ENCODE measurements around the gene NDST3.

Gene NDST3

DNA sequence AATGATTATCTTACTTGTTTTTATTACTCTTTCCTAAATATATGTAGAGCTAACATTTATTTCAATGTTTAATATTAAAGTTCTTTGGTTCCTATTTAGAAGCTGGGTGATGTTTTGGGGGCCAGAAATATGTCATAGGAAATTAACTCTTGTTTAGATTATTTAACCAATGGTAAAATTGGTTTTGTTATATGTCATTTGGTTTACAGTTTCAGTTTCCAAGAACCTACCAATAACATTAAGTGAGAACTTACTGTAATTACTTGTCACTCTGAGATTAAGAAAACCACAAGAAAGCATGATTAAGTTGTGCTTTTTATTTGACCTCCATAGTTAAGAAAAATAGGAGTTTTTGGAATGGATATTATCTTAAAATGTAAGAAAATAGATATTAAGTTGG, 121.2 kb downstream of the NDST3 start:
- Histone ChIP-seq H3K9me3 (replicated peaks in 1 of 11) (peaks cover 0 to 10% (median 9%) of the 10 kb centered on the region in 11 experiments; a peak in 12 of 22 replicates), H3K27me3 (no peaks in the 10 kb centered on the region), H3K4me2 (no peak overlapping the region), H3K36me3 (no peaks in the 10 kb centered on the region), H3K27ac (no peak overlapping the region), H3K9ac (no peak overlapping the region), H4K20me1 (no peaks in the 10 kb centered on the region), H3K4me1 (no peaks in the 10 kb centered on the region), H3K4me3 (no peak overlapping the region)
- no peak for TF ChIP-seq Cebpa-rat (IDR thresholded peaks at IDR 0.05)

DNA sequence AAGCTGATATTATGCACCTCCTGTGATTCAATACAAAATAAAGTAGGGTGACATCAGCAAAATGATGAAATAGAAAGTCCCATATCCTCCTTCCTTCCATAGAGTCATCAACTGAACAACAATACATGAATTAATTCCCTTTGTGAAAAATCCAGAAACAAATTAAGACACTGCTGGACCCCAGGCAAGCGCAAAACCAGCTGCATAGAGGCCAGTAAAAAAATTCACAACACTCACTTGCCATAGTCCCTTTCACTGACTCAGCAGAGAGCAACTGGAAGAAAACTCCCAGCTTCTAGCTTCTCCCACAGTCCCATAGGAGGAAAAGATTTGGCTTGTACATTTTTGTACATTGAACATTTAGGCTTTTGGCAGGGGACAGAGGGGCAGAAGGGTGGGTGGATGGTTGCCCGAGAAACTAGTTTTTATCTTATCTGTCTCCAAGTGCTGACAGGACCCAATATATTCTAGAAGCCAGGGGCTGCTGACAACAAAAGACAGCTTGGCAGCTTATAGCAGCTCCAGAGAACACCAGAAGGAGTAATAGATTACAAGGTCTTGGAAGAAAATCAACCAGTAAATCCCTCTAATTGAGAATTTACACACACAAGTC, 124.6 kb downstream of the NDST3 start:
- Histone ChIP-seq H3K4me1 (no peaks in the 10 kb centered on the region), H3K9ac (no peak overlapping the region), H3K9me3 (replicated peaks in 1 of 11) (peaks cover 0 to 20% (median 13%) of the 10 kb centered on the region in 11 experiments; a peak in 16 of 22 replicates), H3K27me3 (no peaks in the 10 kb centered on the region), H3K36me3 (no peaks in the 10 kb centered on the region), H3K27ac (no peak overlapping the region), H4K20me1 (no peaks in the 10 kb centered on the region), H3K4me2 (no peak overlapping the region), H3K4me3 (no peak overlapping the region)
- no peak for TF ChIP-seq Cebpa-rat (IDR thresholded peaks at IDR 0.05)

DNA sequence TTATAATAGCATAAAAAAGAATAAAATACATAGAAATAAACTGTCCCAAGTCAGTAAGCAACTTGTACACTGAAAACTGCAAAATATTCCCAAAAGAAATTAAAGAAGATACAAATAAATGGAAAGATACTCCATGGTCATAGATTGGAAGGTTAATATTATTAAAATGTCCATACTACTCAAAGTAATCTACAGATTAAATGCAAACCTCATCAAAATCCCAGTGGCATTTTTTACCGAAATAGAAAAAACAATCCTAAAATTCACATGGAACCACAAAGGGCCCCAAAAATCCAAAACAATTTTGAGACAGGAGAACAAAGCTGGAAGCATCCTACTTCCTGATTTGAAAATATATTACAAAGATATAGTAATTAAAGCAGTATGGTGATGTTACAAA, 133.0 kb downstream of the NDST3 start:
- H3K9ac ChIP-seq = no peak overlapping the region
- H3K27me3 ChIP-seq = no peaks in the 10 kb centered on the region
- TF ChIP-seq Cebpa-rat (IDR thresholded peaks at IDR 0.05) = no peak
- peaks cover 0 to 17% (median 12%) of the 10 kb centered on the region in 11 experiments; a peak in 16 of 22 replicates for H3K9me3 ChIP-seq (replicated peaks in 1 of 11)
- H3K4me3 ChIP-seq = no peak overlapping the region
- no peak overlapping the region for H3K4me2 ChIP-seq
- H4K20me1 ChIP-seq = no peaks in the 10 kb centered on the region
- H3K4me1 ChIP-seq = no peaks in the 10 kb centered on the region
- no peaks in the 10 kb centered on the region for H3K36me3 ChIP-seq
- H3K27ac ChIP-seq = no peak overlapping the region

DNA sequence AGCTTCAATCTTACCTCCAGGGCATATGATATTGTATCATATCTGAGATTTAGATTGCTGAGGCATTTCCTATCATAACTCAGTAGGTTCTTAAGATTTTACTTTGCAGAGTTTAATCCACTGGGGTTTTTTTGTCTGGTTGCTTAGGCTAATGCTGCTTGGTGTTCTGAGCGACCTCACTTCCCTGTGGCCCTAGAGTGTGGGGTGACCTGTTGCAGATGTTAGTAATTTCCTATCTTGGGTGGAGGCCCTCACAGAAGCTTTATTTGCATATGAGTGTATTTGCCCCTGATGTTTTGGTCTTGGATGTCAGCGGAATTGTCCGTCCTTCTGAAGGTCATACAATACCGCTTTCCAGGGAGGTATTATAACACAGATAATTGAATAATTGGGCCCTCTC, 137.1 kb downstream of the NDST3 start:
- Histone ChIP-seq H3K27ac (no peak overlapping the region), H3K9ac (no peak overlapping the region), H4K20me1 (no peaks in the 10 kb centered on the region), H3K4me2 (no peak overlapping the region), H3K9me3 (replicated peaks in 1 of 11) (peaks cover 0 to 15% (median 12%) of the 10 kb centered on the region in 11 experiments; a peak in 16 of 22 replicates), H3K4me3 (no peak overlapping the region), H3K36me3 (no peaks in the 10 kb centered on the region), H3K4me1 (peaks cover 0 to 27% (median 13%) of the 10 kb centered on the region in 10 experiments; a peak in 10 of 20 replicates), H3K27me3 (no peaks in the 10 kb centered on the region)
- TF ChIP-seq Cebpa-rat (IDR thresholded peaks at IDR 0.05) = no peak

DNA sequence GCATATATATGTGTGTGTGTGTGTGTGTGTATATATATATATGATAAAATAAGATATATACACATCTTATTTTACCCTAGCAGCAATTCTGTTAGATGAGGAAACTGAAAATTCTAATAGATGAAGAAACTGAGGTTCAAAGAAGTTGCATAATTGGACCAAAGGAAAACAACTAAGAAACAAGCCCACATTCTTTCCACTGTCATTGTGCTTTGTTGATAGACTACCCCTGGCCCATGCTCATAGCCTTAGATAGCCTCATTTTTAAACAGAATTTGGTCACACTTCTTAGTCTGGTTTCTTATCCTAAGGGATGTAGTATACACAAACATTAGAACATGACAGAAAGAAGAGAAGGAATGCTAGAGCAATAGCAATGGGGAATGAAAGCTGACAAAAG, 138.8 kb downstream of the NDST3 start:
- Histone ChIP-seq H3K9ac (no peak overlapping the region), H3K27me3 (no peaks in the 10 kb centered on the region), H3K4me3 (no peak overlapping the region), H3K36me3 (no peaks in the 10 kb centered on the region), H3K27ac (no peak overlapping the region), H3K4me1 (peaks cover 0 to 27% (median 13%) of the 10 kb centered on the region in 10 experiments; a peak in 10 of 20 replicates), H4K20me1 (no peaks in the 10 kb centered on the region), H3K9me3 (replicated peaks in 1 of 11) (no peaks in the 10 kb centered on the region), H3K4me2 (no peak overlapping the region)
- no peak for TF ChIP-seq Cebpa-rat (IDR thresholded peaks at IDR 0.05)

DNA sequence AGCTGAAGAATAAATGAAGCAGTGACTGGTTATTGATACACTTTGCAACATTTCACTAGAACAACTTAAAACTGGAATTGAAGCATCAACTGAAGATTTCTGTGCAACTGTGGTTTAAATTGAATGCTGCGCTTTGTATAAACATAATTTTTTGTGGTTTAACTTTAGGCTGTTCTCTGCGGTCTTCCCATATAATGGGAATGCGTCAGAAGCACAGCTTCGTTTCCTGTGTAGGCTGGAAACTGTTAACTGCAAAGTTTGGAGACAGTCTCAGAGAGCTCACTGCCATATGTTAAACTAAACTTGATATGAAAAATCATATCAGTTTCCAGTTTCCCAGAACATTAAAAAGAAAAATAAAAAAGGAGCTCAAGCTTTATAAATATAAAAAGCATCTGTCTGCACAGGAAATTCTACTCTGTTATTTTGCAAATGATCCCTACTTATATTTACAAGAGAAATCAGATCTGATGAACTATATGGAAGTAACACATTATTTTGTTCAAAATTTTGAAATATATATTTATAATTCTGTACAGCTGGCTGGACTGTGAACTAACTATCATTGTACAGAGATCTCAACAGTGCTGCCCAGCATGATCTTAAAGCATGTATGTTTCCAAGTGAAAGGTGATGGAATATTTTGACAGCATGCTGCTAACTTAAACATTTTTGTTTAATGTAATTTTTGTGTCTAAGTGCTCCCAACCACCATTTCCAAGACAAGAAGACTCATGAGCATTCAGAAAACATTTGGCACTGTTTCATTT, 139.9 kb downstream of the NDST3 start:
- no peak overlapping the region for H3K27ac ChIP-seq
- H3K4me2 ChIP-seq = peak overlapping the region; percentile 7 to 46 (median 27); a peak in 13 of 22 replicates

DNA sequence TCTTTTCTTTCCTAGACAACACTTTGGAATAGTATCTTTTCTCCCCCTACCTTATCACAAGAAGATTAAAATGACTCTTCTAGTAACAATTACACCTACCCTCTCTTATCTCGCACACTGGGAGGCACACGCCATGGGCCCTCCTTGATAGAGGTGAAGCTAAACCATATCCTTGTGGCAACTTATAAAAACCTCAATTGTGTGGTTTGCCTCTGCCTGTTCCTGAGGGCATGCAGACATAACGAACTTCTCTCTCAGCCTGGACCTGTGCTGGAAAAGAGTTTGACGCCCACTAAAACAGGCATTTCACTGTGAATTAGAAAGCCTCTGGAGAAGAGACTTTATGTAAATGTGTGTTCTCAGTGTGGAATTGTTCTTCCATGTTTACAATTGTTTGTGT, 141.2 kb downstream of the NDST3 start:
- no peaks in the 10 kb centered on the region for H3K27me3 ChIP-seq
- TF ChIP-seq Cebpa-rat (IDR thresholded peaks at IDR 0.05) = no peak
- peak overlapping the region in 6 of 11 experiments; percentile 2 to 53 (median 19); a peak in 7 of 22 replicates for H3K4me2 ChIP-seq
- no peak overlapping the region for H3K27ac ChIP-seq
- no peak overlapping the region for H3K4me3 ChIP-seq
- no peaks in the 10 kb centered on the region for H3K36me3 ChIP-seq
- no peak overlapping the region for H3K9ac ChIP-seq
- H4K20me1 ChIP-seq = no peaks in the 10 kb centered on the region
- peaks cover 0 to 27% (median 13%) of the 10 kb centered on the region in 10 experiments; a peak in 10 of 20 replicates for H3K4me1 ChIP-seq
- no peaks in the 10 kb centered on the region for H3K9me3 ChIP-seq (replicated peaks in 1 of 11)

More for the DNA sequence above, 139.9 kb downstream of the NDST3 start:
- H4K20me1 ChIP-seq = no peaks in the 10 kb centered on the region
- no peak overlapping the region for H3K9ac ChIP-seq
- no peaks in the 10 kb centered on the region for H3K9me3 ChIP-seq (replicated peaks in 1 of 11)
- H3K4me1 ChIP-seq = peaks cover 0 to 27% (median 13%) of the 10 kb centered on the region in 10 experiments; a peak in 10 of 20 replicates
- no peaks in the 10 kb centered on the region for H3K36me3 ChIP-seq
- H3K4me3 ChIP-seq = no peak overlapping the region
- no peaks in the 10 kb centered on the region for H3K27me3 ChIP-seq
- TF ChIP-seq Cebpa-rat (IDR thresholded peaks at IDR 0.05) = no peak

DNA sequence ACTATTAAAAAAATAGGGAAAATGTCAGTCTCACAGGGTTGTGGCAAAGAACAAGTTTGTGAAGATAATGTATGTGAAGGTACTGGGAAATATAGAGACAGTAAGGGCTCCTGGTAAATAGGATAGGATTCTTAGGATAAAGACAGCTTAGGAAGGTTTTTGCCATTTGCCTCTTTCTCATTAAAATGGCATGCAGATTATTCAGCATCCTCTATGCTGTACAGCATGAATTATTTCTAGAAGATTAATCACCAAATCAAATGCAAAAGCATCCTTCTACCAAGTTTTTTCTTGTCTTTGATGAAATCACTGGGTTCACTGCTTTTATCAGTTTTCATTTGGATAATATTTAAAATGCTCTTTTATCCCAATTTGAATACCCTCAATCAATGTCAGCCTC, 142.8 kb downstream of the NDST3 start:
- no peak overlapping the region for H3K27ac ChIP-seq
- no peak overlapping the region for H3K9ac ChIP-seq
- TF ChIP-seq Cebpa-rat (IDR thresholded peaks at IDR 0.05) = no peak
- no peak overlapping the region for H3K4me2 ChIP-seq
- H3K36me3 ChIP-seq = no peaks in the 10 kb centered on the region
- H4K20me1 ChIP-seq = no peaks in the 10 kb centered on the region
- H3K9me3 ChIP-seq (replicated peaks in 1 of 11) = no peaks in the 10 kb centered on the region
- no peaks in the 10 kb centered on the region for H3K27me3 ChIP-seq
- H3K4me1 ChIP-seq = peaks cover 0 to 37% (median 14%) of the 10 kb centered on the region in 10 experiments; a peak in 11 of 20 replicates
- no peak overlapping the region for H3K4me3 ChIP-seq

DNA sequence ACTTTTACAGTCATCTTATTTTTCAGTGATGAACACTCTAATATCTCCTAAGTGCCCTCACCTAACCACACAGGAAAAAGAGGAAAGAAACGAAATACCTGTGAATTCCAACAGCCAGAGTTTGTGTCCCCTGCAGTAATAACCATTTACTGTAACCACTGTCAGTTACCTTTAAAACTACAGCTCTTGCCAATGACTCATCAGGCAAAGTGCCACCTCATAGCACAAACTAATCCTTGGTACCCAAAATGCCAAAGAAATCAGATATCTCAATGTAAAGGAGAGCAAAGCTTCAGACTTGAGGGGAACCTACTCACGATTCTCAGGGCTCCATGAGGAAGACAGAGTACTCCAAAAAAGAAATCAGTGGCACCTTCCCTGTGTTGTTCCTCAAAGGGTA, 146.5 kb downstream of the NDST3 start:
- Histone ChIP-seq H3K9ac (no peak overlapping the region), H3K4me1 (peaks cover 0 to 23% (median 10%) of the 10 kb centered on the region in 10 experiments; a peak in 9 of 20 replicates), H3K9me3 (replicated peaks in 1 of 11) (no peaks in the 10 kb centered on the region), H3K27ac (no peak overlapping the region), H4K20me1 (no peaks in the 10 kb centered on the region), H3K4me3 (no peak overlapping the region), H3K4me2 (peak overlapping the region in 1 of 11 experiments; percentile 11; a peak in 1 of 22 replicates), H3K27me3 (no peaks in the 10 kb centered on the region), H3K36me3 (no peaks in the 10 kb centered on the region)
- TF ChIP-seq Cebpa-rat (IDR thresholded peaks at IDR 0.05) = no peak
